Measurements from ENCODE around the gene GORAB. TPM values are rescaled to one million over a fixed set of nuclear protein-coding genes. Genes with fewer than 3 reads are reported as not detected.

The GORAB gene
- total and polyA plus RNA-seq, 4 donors, result 7.6 to 17.3 (median 11.9) TPM

Other genes with a start within 250 kb of the GORAB start
- gene PRRX1, start 132.0 kb downstream of the GORAB start, total RNA-seq, result 10 to 100 TPM; 13.8 to 37.5 TPM
- gene PRRX1, start 132.0 kb downstream of the GORAB start, polyA plus RNA-seq, result 10 to 100 TPM in 1 of 2 donors, 1 to 10 TPM in 1; 7.7 to 14.0 TPM